IPS-20b (cell line): Measurements from ENCODE around the gene CNGB1.

Experiments used
- H3K27ac ChIP-seq: one replicate; pipeline ENCODE4 v1.5.1; 2013; ENCODE audit warnings: low read length
- H3K27me3 ChIP-seq: 2 replicates; pipeline ENCODE4 v1.6.1; 2013; ENCODE audit warnings: mild to moderate bottlenecking, low read length, inconsistent platforms; ENCODE audit not compliant: insufficient read depth
- H3K36me3 ChIP-seq: 2 replicates; pipeline ENCODE4 v1.6.1; 2013; ENCODE audit warnings: low read depth, mild to moderate bottlenecking, inconsistent platforms, low read length, moderate library complexity; ENCODE audit not compliant: insufficient read depth
- H3K4me1 ChIP-seq: 2 replicates; pipeline ENCODE4 v1.6.1; 2013; ENCODE audit warnings: mild to moderate bottlenecking, control low read depth, inconsistent platforms, low read length, moderate library complexity; ENCODE audit not compliant: insufficient read depth
- H3K4me3 ChIP-seq: 2 replicates; pipeline ENCODE4 v1.5.1; 2013; ENCODE audit warnings: mild to moderate bottlenecking, low read length, inconsistent platforms
- H3K9ac ChIP-seq: 2 replicates; pipeline ENCODE4 v1.6.1; 2013; ENCODE audit warnings: low read depth, mild to moderate bottlenecking, inconsistent platforms, low read length, moderate library complexity
- H3K9me3 ChIP-seq: 2 replicates; pipeline ENCODE4 v1.6.1; 2013; ENCODE audit warnings: mild to moderate bottlenecking, low read depth, low read length, inconsistent platforms; ENCODE audit not compliant: insufficient read depth

CNGB1 gene

GRCh38 chr16:57937861-57938260 is 33.1 kb downstream of the CNGB1 start:
- Histone ChIP-seq H3K4me3 (no peak overlapping the region), H3K27me3 (no peaks in the 10 kb centered on the region)

DNA sequence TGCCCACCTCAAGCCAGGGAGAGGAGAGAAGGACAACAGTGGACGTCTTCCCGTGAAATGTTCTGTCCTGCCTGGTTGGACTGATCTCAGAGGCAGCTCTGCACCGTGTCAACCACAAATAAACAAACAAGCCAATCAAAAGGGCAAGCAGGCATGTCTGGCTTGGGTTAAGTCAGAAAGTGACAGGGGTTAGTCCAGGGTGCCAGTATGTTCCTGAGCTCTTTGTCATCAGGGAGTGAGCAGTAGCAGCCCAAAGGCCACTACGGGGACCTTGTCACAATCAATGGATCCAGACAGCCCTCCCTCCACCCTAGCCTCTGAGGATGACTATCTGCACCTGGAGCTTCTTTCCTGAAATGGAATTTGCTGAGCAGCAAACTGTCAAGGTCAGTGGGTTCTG is 35.0 kb downstream of the CNGB1 start:
- Histone ChIP-seq H3K9me3 (no peaks in the 10 kb centered on the region), H3K4me3 (no peak overlapping the region), H3K4me1 (no peaks in the 10 kb centered on the region; the same call in 1 of the 2 replicates), H3K36me3 (no peaks in the 10 kb centered on the region), H3K9ac (no peak overlapping the region), H3K27me3 (no peaks in the 10 kb centered on the region), H3K27ac (no peak overlapping the region)

More at GRCh38 chr16:57937861-57938260, 33.1 kb downstream of the CNGB1 start:
- Histone ChIP-seq H3K9ac (no peak overlapping the region), H3K4me1 (no peaks in the 10 kb centered on the region; the same call in 1 of the 2 replicates), H3K36me3 (no peaks in the 10 kb centered on the region), H3K9me3 (no peaks in the 10 kb centered on the region), H3K27ac (no peak overlapping the region)

GRCh38 chr16:57930533-57930932 is 40.4 kb downstream of the CNGB1 start:
- no peaks in the 10 kb centered on the region for H3K9me3 ChIP-seq
- H3K9ac ChIP-seq, result no peak overlapping the region
- no peaks in the 10 kb centered on the region for H3K4me1 ChIP-seq
- H3K27ac ChIP-seq, result no peak overlapping the region
- H3K27me3 ChIP-seq, result no peaks in the 10 kb centered on the region
- no peak overlapping the region for H3K4me3 ChIP-seq
- H3K36me3 ChIP-seq, result no peaks in the 10 kb centered on the region

DNA sequence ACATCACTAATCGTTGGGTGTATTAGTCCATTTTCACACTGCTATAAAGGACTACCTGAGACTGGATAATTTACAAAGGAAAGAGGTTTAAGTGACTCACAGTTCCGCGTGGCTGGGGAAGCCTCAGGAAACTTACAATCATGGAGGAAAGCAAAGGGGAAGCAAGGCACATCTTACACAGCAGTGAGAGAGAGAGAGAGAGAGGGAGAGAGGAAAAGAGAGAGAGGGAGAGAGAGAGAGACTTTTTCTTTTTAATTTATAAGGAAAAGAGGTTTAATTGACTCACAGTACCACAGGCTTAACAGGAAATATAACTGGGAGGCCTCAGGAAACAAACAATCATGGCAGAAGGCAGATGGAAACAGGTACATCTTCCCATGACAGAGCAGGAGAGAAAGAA is 41.7 kb downstream of the CNGB1 start:
- no peaks in the 10 kb centered on the region for H3K9me3 ChIP-seq
- 0 out of 2 replicates have a peak, but pooled peaks cover under 1% of the 10 kb centered on the region for H3K4me1 ChIP-seq
- no peaks in the 10 kb centered on the region for H3K36me3 ChIP-seq
- no peak overlapping the region for H3K9ac ChIP-seq
- H3K4me3 ChIP-seq, result no peak overlapping the region
- no peaks in the 10 kb centered on the region for H3K27me3 ChIP-seq
- H3K27ac ChIP-seq, result no peak overlapping the region

DNA sequence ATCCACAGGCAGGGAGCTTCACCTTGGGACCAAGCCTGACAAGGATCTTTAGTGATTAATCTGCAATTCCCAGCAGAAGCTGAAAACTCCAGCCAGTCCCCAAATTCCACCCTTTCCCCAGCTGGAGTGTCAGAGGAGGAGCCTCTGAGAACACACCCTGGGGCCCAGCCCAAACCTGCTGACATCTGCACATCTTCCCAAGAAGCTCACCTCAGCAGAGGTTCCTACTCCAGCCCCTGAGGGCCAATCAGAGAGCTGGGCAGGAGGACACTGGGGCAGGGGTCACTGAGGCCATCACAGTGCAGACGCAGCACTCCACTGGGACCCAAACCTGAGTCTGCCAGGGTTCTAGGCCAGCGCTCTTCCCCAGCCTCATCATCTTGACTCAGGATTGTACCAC is 44.9 kb downstream of the CNGB1 start:
- Histone ChIP-seq H3K4me3 (no peak overlapping the region), H3K9ac (no peak overlapping the region), H3K36me3 (no peaks in the 10 kb centered on the region), H3K27me3 (no peaks in the 10 kb centered on the region), H3K4me1 (0 out of 2 replicates have a peak, but pooled peaks cover 3% of the 10 kb centered on the region), H3K27ac (no peak overlapping the region), H3K9me3 (no peaks in the 10 kb centered on the region)

GRCh38 chr16:57925310-57925709 is 45.6 kb downstream of the CNGB1 start:
- Histone ChIP-seq H3K27me3 (no peaks in the 10 kb centered on the region), H3K9me3 (no peaks in the 10 kb centered on the region), H3K36me3 (no peaks in the 10 kb centered on the region), H3K27ac (no peak overlapping the region), H3K9ac (no peak overlapping the region), H3K4me1 (0 out of 2 replicates have a peak, but pooled peaks cover 3% of the 10 kb centered on the region), H3K4me3 (no peak overlapping the region)

GRCh38 chr16:57924514-57924913 is 46.4 kb downstream of the CNGB1 start:
- no peak overlapping the region for H3K27ac ChIP-seq
- H3K9ac ChIP-seq, result no peak overlapping the region
- no peaks in the 10 kb centered on the region for H3K9me3 ChIP-seq

GRCh38 chr16:57923841-57924240 is 47.1 kb downstream of the CNGB1 start:
- no peak overlapping the region for H3K27ac ChIP-seq
- no peaks in the 10 kb centered on the region for H3K9me3 ChIP-seq
- H3K27me3 ChIP-seq, result no peaks in the 10 kb centered on the region
- 0 out of 2 replicates have a peak, but pooled peaks cover 3% of the 10 kb centered on the region for H3K4me1 ChIP-seq
- no peak overlapping the region for H3K4me3 ChIP-seq
- H3K9ac ChIP-seq, result no peak overlapping the region
- H3K36me3 ChIP-seq, result no peaks in the 10 kb centered on the region

More at GRCh38 chr16:57924514-57924913, 46.4 kb downstream of the CNGB1 start:
- H3K4me3 ChIP-seq, result no peak overlapping the region
- H3K27me3 ChIP-seq, result no peaks in the 10 kb centered on the region
- no peaks in the 10 kb centered on the region for H3K36me3 ChIP-seq
- H3K4me1 ChIP-seq, result 0 out of 2 replicates have a peak, but pooled peaks cover 3% of the 10 kb centered on the region

DNA sequence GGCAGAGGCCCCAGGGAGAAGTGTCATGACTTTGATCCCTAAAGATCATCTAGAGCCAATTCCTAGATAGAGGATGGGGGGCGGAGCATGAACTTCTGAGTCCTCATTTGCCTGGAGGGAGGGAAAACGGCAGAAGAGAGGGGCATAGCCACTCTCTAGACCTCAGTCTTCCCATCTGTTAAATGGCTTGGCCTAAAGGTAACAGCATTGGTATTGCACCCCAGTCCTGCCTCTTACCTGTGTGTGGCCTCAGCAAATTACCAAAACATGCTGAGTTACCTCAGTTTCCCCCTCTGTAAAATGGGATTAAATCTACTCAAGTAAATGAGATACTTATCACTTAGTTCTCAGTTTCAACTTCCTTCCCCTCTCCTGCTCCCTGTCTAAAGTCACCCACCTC is 47.5 kb downstream of the CNGB1 start:
- no peaks in the 10 kb centered on the region for H3K9me3 ChIP-seq
- 0 out of 2 replicates have a peak, but pooled peaks cover 3% of the 10 kb centered on the region for H3K4me1 ChIP-seq
- H3K27me3 ChIP-seq, result no peaks in the 10 kb centered on the region
- H3K36me3 ChIP-seq, result no peaks in the 10 kb centered on the region
- no peak overlapping the region for H3K27ac ChIP-seq
- H3K4me3 ChIP-seq, result no peak overlapping the region
- H3K9ac ChIP-seq, result no peak overlapping the region

DNA sequence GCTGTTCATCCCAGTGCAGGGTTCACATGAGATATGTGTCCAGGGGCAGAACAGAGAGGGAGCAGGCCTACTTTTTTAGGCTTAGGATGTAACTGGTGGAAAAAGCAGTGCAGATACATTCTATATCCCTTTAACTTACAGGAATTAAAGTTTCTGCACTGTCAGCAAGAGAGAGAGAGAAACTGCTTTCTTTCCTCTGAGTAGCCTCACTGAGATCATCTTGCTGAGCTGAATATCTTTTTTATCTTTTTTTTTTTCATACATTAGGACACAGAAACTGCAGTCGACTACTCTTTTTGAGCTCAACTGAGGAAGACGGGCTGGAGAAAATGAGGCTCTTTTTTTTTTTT is 50.1 kb downstream of the CNGB1 start:
- Histone ChIP-seq H3K27me3 (no peaks in the 10 kb centered on the region), H3K4me3 (no peak overlapping the region), H3K36me3 (no peaks in the 10 kb centered on the region), H3K9ac (no peak overlapping the region), H3K9me3 (no peaks in the 10 kb centered on the region), H3K27ac (no peak overlapping the region), H3K4me1 (0 out of 2 replicates have a peak, but pooled peaks cover 3% of the 10 kb centered on the region)

DNA sequence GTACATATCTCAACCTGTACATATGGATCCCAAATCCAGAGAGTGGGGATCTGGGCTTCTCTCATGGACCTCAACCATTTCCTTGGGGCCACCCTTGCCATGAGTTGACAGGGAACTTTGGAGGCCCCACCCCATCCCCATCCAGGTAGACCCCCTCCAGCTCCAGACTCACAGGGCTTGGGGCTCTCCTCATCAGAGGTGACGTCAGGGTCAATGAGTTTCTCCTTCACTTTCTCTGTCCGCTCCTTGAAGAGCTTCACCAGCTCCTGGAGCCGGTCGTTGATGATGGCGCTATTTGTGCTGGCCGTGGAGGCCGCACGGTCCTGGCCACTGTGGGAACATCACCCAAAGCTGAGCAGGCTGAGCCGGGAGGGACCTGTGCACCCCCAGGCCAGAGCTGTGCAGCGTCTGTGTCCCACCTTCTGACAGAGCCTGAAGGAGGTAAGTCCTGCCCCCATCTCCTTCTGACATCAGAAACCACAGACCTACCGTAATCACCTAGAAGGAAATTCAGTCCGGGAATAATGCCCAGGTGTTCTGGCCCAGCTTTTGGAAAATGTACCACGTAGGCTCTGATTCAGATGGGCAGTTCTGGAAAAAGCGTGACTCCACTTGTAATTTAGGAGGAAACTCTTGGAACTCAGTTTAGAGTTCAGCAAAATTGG is 50.6 kb downstream of the CNGB1 start:
- Histone ChIP-seq H3K9me3 (no peaks in the 10 kb centered on the region), H3K27ac (no peak overlapping the region), H3K4me3 (no peak overlapping the region), H3K36me3 (no peaks in the 10 kb centered on the region), H3K27me3 (no peaks in the 10 kb centered on the region), H3K9ac (no peak overlapping the region), H3K4me1 (0 out of 2 replicates have a peak, but pooled peaks cover 3% of the 10 kb centered on the region)

GRCh38 chr16:57918994-57919393 is 51.9 kb downstream of the CNGB1 start:
- no peak overlapping the region for H3K27ac ChIP-seq
- H3K36me3 ChIP-seq, result no peaks in the 10 kb centered on the region
- H3K4me1 ChIP-seq, result 0 out of 2 replicates have a peak, but pooled peaks cover under 1% of the 10 kb centered on the region
- no peak overlapping the region for H3K9ac ChIP-seq
- no peaks in the 10 kb centered on the region for H3K9me3 ChIP-seq
- H3K4me3 ChIP-seq, result no peak overlapping the region
- no peaks in the 10 kb centered on the region for H3K27me3 ChIP-seq
